Inflammatory macrophage treated with lipopolysaccharide for 4 hours (primary cell): ENCODE results near the gene MYORG.

Experiments used
- DNase-seq: peaks from one replicate; pipeline ENCODE4 v3.0.0-alpha.2; 2020

The MYORG gene

GRCh38 chr9:34376596-34377403 is at the start of gene MYORG:
TSS of gene MYORG (minus strand) at chr9:34376898. CDS start at chr9:34372943, 3,955 bp downstream.
- DNase-seq = peak; percentile 90

GRCh38 chr9:34419716-34420504 is 43.2 kb upstream of the MYORG start:
- no peak for DNase-seq

- no peak for DNase-seq
Observed at GRCh38 chr9:34417734-34418133, 41.0 kb upstream of the MYORG start.

GRCh38 chr9:34413231-34413852 is 36.6 kb upstream of the MYORG start:
- DNase-seq = no peak

- no peak for DNase-seq
Observed at GRCh38 chr9:34412336-34412735, 35.6 kb upstream of the MYORG start.

GRCh38 chr9:34409154-34409553 is 32.5 kb upstream of the MYORG start:
- DNase-seq = no peak

GRCh38 chr9:34408173-34408572 is 31.5 kb upstream of the MYORG start:
- DNase-seq = no peak

GRCh38 chr9:34406219-34406618 is 29.5 kb upstream of the MYORG start:
- DNase-seq = no peak

GRCh38 chr9:34405719-34406118 is 29.0 kb upstream of the MYORG start:
- DNase-seq = no peak

- DNase-seq = peak; percentile 58
Observed at GRCh38 chr9:34403554-34404380, 27.1 kb upstream of the MYORG start.

GRCh38 chr9:34400686-34401602 is 24.2 kb upstream of the MYORG start:
- DNase-seq = no peak

GRCh38 chr9:34400275-34400674 is 23.6 kb upstream of the MYORG start:
- no peak for DNase-seq

GRCh38 chr9:34399729-34400128 is 23.0 kb upstream of the MYORG start:
- DNase-seq = no peak

GRCh38 chr9:34398875-34399274 is 22.2 kb upstream of the MYORG start:
- no peak for DNase-seq

GRCh38 chr9:34396276-34397214 is 19.8 kb upstream of the MYORG start:
- DNase-seq = no peak

- DNase-seq = no peak
Observed at GRCh38 chr9:34392511-34392910, 15.8 kb upstream of the MYORG start.

GRCh38 chr9:34387239-34387638 is 10.5 kb upstream of the MYORG start:
- no peak for DNase-seq

- DNase-seq = no peak
Observed at GRCh38 chr9:34386656-34387055, 10.0 kb upstream of the MYORG start.

GRCh38 chr9:34385561-34386230 is 9.0 kb upstream of the MYORG start:
- DNase-seq = no peak
